KOPT-K1 (cell line): Measurements from ENCODE around the gene RPL11.
"Not testable (repeated sequence)": the region's sequence is repeated elsewhere in the genome, so short reads cannot be mapped to it uniquely, and the experiment has no call there.

Experiments
- H3K27ac ChIP-seq: fragments of 200-600 bp; sonication (generic); 2 replicates; pipeline ENCODE4 v1.5.1; 2016; ENCODE audit warnings: antibody characterized with exemption, mild to moderate bottlenecking, low read depth, low read length; ENCODE audit not compliant: poor library complexity, severe bottlenecking
- H3K36me3 ChIP-seq: fragments of 200-600 bp; sonication (generic); 2 replicates; pipeline ENCODE4 v1.5.1; 2017; ENCODE audit warnings: antibody characterized with exemption, mild to moderate bottlenecking, low read length, moderate library complexity; ENCODE audit not compliant: insufficient read depth
- H3K9me3 ChIP-seq: fragments of 200-600 bp; sonication (generic); 2 replicates; pipeline ENCODE4 v1.5.1; 2017; ENCODE audit warnings: antibody characterized with exemption, low read length, mild to moderate bottlenecking; ENCODE audit not compliant: insufficient read depth, poor library complexity, severe bottlenecking

RPL11 gene

GRCh38 chr1:23691499-23692307, at the start of gene RPL11:
RPL11 (plus strand) TSS chr1:23691806; CDS start chr1:23691824, 18 bp downstream.
- Histone ChIP-seq H3K27ac (peak within 1 kb of the TSS; percentile 77), H3K9me3 (no peaks in the 10 kb centered on the region), H3K36me3 (peaks cover 48% of the 10 kb centered on the region)

GRCh38 chr1:23643736-23644554, 47.7 kb upstream of the RPL11 start:
- Histone ChIP-seq H3K9me3 (no peaks in the 10 kb centered on the region), H3K27ac (no peak overlapping the region), H3K36me3 (no peaks in the 10 kb centered on the region)

DNA sequence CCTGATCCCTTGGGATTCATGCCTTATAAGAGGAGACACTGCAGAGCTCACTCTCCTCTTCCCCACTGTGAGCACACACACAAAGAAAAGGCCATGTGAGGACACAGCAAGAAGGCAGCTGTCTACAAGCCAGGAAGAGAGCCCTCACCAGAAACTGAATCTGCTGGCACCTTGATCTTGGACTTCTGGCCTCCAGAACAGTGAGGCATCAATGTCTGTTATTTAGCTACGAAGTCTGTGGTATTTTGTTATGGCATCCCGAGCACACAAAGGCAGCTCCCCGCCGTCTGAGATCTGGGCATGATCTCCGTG, 47.1 kb upstream of the RPL11 start:
- Histone ChIP-seq H3K9me3 (no peaks in the 10 kb centered on the region), H3K27ac (no peak overlapping the region), H3K36me3 (no peaks in the 10 kb centered on the region)

GRCh38 chr1:23645338-23645737, 46.3 kb upstream of the RPL11 start:
- Histone ChIP-seq H3K9me3 (no peaks in the 10 kb centered on the region), H3K36me3 (no peaks in the 10 kb centered on the region), H3K27ac (no peak overlapping the region)

- no peaks in the 10 kb centered on the region for H3K36me3 ChIP-seq
- H3K27ac ChIP-seq, result no peak overlapping the region
- H3K9me3 ChIP-seq, result no peaks in the 10 kb centered on the region
Measured at GRCh38 chr1:23646091-23646490, 45.5 kb upstream of the RPL11 start.

DNA sequence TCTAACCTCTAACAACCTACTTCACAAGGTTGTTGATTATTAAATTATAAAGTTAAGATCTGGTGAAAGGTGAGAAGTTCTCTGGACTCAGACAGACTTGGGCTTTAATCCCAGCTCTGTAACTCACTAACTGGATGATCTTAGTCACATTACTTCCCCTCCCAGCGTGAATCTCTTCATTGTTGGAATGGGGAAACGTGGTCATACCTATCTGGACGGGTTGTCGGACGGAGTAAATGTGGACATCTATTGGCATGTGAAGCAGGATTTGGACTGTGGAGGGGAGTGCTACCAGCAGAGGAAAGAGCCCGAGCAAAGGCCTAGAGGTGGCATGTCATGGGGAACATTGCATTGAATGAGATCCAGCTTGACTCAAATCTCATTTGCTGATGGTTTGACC, 45.1 kb upstream of the RPL11 start:
- no peaks in the 10 kb centered on the region for H3K36me3 ChIP-seq
- no peaks in the 10 kb centered on the region for H3K9me3 ChIP-seq
- H3K27ac ChIP-seq, result no peak overlapping the region

DNA sequence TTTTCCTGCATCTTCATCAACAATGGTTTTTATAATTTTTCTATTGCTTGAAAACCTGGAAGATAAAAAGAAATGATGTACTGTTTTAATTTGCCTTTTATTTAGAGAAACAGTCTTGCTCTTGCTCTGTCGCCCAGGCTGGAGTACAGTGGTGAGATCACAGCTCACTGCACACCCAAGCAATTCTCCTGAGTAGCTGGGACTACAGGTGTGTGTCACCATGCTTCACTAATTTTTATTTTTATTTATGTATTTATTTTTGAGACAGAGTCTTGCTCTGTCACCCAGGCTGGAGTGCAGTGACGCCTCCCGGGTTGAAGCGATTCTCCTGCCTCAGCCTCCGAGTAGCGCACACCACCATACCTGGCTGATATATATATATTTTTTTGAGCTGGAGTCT, 43.0 kb upstream of the RPL11 start:
- H3K36me3 ChIP-seq, result no peaks in the 10 kb centered on the region
- no peak overlapping the region for H3K27ac ChIP-seq

DNA sequence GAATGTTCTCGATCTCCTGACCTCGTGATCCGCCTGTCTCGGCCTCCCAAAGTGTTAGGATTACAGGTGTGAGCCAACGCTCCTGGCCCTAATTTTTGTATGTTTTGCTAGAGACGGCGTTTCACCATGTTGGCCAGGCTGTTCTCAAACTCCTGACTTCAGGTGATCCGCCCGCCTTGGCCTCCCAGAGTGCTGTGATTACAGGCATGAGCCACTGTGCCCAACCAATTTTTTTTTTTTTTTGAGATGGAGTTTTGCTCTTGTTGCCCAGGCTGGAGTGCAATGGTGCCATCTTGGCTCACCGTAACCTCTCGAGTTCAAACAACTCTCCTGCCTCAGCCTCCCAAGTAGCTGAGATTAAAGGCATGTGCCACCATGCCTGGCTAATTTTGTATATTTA, 42.4 kb upstream of the RPL11 start:
- H3K36me3 ChIP-seq, H3K9me3 ChIP-seq, H3K27ac ChIP-seq: not testable (repeated sequence)

More for the DNA sequence above, 43.0 kb upstream of the RPL11 start:
- H3K9me3 ChIP-seq, result no peaks in the 10 kb centered on the region

DNA sequence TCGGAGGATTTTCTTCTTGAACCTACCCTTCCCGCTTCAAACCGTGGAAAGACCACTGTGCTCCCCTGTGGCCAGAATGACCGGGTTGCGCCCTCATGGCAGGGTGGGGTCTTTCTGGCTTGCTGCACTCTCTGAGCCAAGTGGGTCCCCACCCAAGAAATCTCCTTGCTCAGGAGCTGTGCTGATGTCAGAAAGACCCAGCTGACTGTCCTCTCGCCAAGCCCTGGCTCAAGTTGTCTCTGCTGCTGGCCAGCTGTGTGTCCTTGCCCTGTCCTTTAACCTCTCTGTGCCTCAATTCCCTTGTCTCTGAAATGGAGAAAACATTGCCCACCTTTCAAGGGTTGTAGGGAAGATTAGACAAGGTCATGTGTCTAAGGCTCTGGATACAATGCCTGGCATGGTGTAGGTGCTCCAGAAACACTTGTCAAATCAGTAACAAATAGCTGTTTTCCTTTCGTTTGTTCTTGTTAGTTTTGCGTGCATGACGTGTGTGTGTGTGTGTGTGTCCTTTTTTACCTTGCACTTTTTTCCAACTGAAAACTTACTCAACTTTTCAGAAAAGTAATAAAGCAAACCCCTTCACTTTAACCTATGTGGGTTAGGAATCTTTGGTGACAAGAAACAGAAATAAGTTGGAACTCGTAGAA, 41.1 kb upstream of the RPL11 start:
- Histone ChIP-seq H3K36me3 (no peaks in the 10 kb centered on the region), H3K27ac (no peak overlapping the region), H3K9me3 (no peaks in the 10 kb centered on the region)

DNA sequence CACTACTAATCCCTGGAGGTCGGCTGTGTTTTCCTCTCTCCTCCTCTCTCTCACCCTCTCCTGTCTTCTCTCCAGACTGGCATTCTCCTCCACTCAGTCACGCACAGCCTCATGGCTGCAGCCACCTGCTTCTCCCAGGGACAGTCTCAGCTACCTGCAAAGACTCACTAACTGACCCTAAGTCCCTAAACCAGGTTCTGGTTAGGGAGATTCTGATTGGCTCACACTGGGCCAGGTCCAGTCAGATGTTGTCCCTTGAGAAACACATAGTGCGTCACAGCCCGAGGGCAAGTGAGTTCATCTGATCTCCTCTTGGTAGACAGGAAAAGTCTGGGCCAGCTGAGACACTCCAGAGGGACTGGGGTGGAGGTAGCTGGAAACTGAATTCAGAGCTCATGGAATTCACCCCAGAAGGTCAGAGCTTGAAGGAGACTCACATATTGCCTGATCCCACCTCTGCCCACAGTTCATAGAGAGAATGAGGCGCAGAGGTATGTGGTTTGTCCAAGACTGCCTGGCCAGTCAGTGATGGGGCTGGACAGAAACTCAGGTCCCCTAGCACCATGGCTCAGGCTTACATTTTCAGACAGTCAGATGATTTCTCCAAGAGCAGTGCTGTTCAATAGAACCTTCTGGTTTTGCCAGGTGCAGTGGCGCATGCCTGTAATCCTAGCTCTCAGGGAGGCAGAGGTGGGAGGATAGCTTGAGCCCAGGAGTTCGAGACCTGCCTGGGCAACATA, 40.4 kb upstream of the RPL11 start:
- no peak overlapping the region for H3K27ac ChIP-seq

GRCh38 chr1:23657659-23658275, 33.8 kb upstream of the RPL11 start:
- H3K36me3 ChIP-seq, result no peaks in the 10 kb centered on the region
- H3K27ac ChIP-seq, result no peak overlapping the region
- H3K9me3 ChIP-seq, result no peaks in the 10 kb centered on the region

More for the DNA sequence above, 40.4 kb upstream of the RPL11 start:
- no peaks in the 10 kb centered on the region for H3K9me3 ChIP-seq
- H3K36me3 ChIP-seq, result no peaks in the 10 kb centered on the region

DNA sequence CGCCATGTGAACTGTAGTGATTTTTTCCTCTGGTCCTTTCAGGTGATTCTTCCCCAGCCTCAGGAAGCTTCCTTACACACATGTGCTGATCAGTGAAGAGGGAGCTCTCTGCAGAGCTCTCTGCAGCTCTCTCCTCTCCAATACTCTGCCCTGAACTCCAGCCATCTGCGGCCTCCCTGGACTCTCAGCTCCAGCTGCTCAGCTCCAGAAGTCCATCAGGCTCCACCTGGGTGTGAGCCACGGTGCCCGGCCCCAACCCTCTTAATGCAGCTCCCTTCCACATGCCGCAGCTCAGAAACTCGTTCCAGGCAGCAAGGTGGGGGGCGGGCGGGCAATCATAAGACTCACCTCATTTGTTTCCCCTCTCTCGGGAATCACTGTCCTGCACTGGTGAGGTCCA, 30.9 kb upstream of the RPL11 start:
- no peaks in the 10 kb centered on the region for H3K9me3 ChIP-seq
- no peaks in the 10 kb centered on the region for H3K36me3 ChIP-seq
- H3K27ac ChIP-seq, result no peak overlapping the region

DNA sequence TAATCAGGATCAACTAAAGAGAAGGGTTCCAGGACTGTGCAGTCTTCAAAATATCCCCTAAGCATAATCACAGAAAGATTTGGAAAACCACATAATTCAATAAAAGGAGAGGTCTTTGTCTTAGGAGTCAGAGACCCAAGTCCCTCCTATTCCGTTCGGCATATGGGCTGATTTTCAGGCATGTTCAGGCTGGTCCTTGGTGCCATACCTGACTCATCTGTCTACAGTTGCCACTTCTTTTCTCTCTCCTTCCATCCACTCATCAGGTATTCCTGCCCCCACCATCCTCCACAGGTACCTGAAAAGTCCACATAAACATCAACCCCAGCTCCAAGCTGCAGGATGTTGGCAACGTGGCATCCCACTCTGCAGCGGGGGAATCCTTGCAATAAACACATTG, 29.7 kb upstream of the RPL11 start:
- no peaks in the 10 kb centered on the region for H3K36me3 ChIP-seq
- H3K9me3 ChIP-seq, result no peaks in the 10 kb centered on the region
- H3K27ac ChIP-seq, result no peak overlapping the region

GRCh38 chr1:23664837-23665795, 26.5 kb upstream of the RPL11 start:
- Histone ChIP-seq H3K9me3 (no peaks in the 10 kb centered on the region), H3K36me3 (no peaks in the 10 kb centered on the region), H3K27ac (no peak overlapping the region)
